Measurements from ENCODE around the gene C18orf54.

DNA sequence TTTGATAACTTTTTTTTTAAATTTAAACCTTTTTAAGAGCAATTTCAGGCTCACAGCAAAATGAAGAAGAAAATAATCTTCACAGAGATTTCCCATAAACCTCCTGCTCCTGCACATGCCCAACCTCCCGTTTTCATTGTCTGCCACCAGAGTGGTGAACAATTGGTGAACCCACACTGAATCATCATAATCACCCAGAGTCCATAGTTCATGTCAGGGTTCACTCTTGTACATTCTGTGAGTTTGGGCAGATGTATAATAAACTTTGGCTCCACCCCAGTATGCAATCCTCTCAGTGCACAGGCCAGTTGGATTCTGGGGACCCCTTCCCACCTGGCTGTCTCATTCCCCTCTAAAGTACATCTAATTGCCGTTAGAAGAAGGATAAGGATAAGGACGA, 24.4 kb downstream of the C18orf54 start:
- TF ChIP-seq EZH2 (IDR thresholded peaks at IDR 0.05; ENCODE audit: borderline replicate concordance, low read depth, low read length, severe bottlenecking) (no peak), POLR2A (IDR thresholded peaks at IDR 0.05; ENCODE audit: low read depth, low read length) (no peak)

Measured in endothelial cell of umbilical vein (primary cell).